Activated naive CD4-positive, alpha-beta T cell treated with anti-CD3 and anti-CD28 coated beads, Interleukin-2, amount 50 U/mL, for 72 hours (primary cell): ENCODE data around the gene CORIN. TPM values are rescaled to one million over a fixed set of nuclear protein-coding genes. Genes with fewer than 3 reads are reported as not detected.
"Not testable (repeated sequence)": the region's sequence is repeated elsewhere in the genome, so short reads cannot be mapped to it uniquely, and the experiment has no call there.

ENCODE experiments used
- ATAC-seq, 2 donors: fragments of 150-1000 bp; cut with Tn5 transposase; 2 replicates each; pipeline ENCODE4 v1.10.0; 2021; ENCODE audit warnings: mild to moderate bottlenecking in 2 of 2, moderate library complexity in 2 of 2
- DNase-seq, 2 donors: peaks; one replicate each; pipeline ENCODE4 v3.0.0; 2021 to 2022; ENCODE audit warnings: low spot score in 2 of 2
- H3K27ac Mint-ChIP-seq, 2 donors: one replicate each; pipeline ENCODE4 v1.8.0; 2022; ENCODE audit warnings: mild to moderate bottlenecking in 2 of 2, mixed read lengths in 2 of 2
- H3K36me3 Mint-ChIP-seq, 2 donors: one replicate each; pipeline ENCODE4 v1.8.0; 2022; ENCODE audit warnings: mixed read lengths in 2 of 2
- H3K9me3 Mint-ChIP-seq, 2 donors: one replicate each; pipeline ENCODE4 v1.8.0; 2022; ENCODE audit warnings: mixed read lengths in 2 of 2
- total RNA-seq, 2 donors: library from RNA; stranded (reverse); gene quantifications; one replicate each; pipeline ENCODE4 v1.2.3, GENCODE V29; 2022

The CORIN gene
- total RNA-seq, 2 donors from 2014 or later = 0.05 to 0.21 TPM

DNA sequence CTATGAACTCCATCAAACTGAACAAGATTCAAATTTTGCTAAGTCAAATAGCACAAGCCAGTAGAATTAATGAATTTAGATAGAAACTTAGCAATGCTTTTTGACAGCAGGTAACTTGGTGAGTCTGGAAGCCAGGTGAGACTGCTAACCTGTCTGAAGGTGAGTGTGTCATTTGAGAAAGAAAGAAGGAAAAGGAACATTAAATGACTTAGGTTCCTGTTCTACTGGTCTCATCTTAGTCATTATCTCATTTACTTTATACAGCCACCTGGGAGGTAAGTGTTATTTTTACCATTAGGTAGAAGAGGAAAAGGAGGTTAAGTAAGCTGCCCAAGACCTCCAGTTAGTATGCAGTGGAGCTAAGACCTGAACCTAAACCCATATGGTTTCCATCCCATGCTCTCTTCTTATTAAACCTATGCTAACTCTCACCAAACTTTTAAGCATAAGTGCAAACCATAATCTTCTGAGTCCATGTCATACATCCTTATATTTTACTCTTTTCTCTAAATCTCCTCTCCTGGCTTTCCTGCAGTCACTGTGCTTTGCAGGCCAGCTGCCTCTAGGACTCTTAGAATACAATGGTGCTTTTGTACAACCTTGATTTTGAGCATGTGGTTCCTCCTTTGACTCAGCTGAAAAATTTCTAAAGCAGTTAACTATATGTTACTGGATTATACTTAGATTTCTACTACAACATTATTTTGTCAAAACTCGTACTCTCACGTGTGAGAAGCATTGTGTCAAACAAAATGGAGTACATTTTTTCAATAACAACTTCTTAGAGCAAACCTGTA, 284.3 kb downstream of the CORIN start:
- peaks cover 4 to 9% of the 10 kb centered on the region in 2 donors for H3K9me3 Mint-ChIP-seq
- ATAC-seq = no peak
- DNase-seq = no peak
- H3K36me3 Mint-ChIP-seq = no peaks in the 10 kb centered on the region
- no peak overlapping the region for H3K27ac Mint-ChIP-seq

GRCh38 chr4:47551682-47552081, 286.2 kb downstream of the CORIN start:
- DNase-seq (no peak), ATAC-seq (no peak)
- Mint-ChIP-seq H3K27ac (no peak overlapping the region), H3K36me3 (no peaks in the 10 kb centered on the region), H3K9me3 (peaks cover 4 to 9% of the 10 kb centered on the region in 2 donors)

DNA sequence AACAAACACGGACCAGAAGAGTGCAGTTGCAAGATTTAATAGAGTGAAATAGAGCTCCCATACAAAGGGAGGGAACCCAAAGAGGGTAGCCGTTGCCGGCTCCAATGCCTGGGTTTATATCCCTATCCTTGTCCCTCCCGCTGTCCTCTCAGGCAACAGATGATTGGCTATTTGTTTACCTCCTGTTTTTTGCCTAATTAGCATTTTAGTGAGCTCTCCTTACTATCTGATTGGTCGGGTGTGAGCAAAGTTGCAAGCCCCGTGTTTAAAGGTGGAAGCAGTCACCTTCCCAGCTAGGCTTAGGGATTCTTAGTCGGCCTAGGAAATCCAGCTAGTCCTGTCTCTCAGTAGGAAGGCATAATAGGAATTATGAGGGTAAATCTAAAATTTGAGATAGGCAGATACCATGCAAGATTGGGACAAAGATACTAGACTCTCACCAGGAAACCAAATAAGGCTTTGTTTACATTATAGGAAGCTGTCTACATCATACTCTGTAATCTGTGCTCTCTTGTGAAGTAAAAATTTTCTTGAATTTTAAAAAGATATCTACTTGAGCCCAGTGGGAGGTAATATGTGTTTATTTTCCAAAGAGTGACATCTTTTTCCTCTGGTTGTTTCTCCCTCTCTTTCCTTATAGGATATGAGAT, 286.8 kb downstream of the CORIN start:
- H3K27ac Mint-ChIP-seq = no peak overlapping the region
- DNase-seq = no peak

GRCh38 chr4:47550357-47550756, 287.5 kb downstream of the CORIN start:
- not testable (repeated sequence) for H3K27ac Mint-ChIP-seq, H3K9me3 Mint-ChIP-seq, DNase-seq, H3K36me3 Mint-ChIP-seq, ATAC-seq

More for the DNA sequence above, 286.8 kb downstream of the CORIN start:
- Mint-ChIP-seq H3K36me3 (no peaks in the 10 kb centered on the region), H3K9me3 (peaks cover 4 to 9% of the 10 kb centered on the region in 2 donors)
- ATAC-seq = no peak

Other genes starting within 250 kb of the CORIN start
- 10 to 100 TPM; 14.0 to 16.4 TPM for gene NFXL1, start 76.5 kb upstream of the CORIN start, total RNA-seq
- under 1 TPM; 0.27 to 0.55 TPM for gene CNGA1, start 178.6 kb upstream of the CORIN start, total RNA-seq
- 1 to 10 TPM; 1.3 to 3.9 TPM for gene NIPAL1, start 178.7 kb upstream of the CORIN start, total RNA-seq